Heart right ventricle (tissue), 16 donors: ENCODE data around the gene SRP68. TPM values are rescaled to one million over a fixed set of nuclear protein-coding genes. Genes with fewer than 3 reads are reported as not detected.

ENCODE experiments used
- ATAC-seq, 8 donors: fragments of 200-7000 bp; cut with Tn5 transposase; one replicate each; pipeline ENCODE4 v1.9.1; 2020; ENCODE audit warnings: mild to moderate bottlenecking in 8 of 8, moderate library complexity in 8 of 8, moderate number of reproducible peaks in 1 of 8
- DNase-seq, 2 donors: peaks; one replicate each; pipeline ENCODE4 v3.0.0-alpha.2; 2020
- H3K27ac ChIP-seq, 10 donors: fragments of 200-600 bp; sonication (generic) in 2 of 10; one replicate each; pipeline versions ENCODE4 v1.5.0 to v1.8.0; 2020 to 2022; ENCODE audit warnings: mild to moderate bottlenecking in 3 of 10
- H3K27me3 ChIP-seq, 7 donors: fragments of 200-600 bp; one replicate each; pipeline ENCODE4 v1.8.0; 2021 to 2022; ENCODE audit warnings: mild to moderate bottlenecking in 2 of 7
- H3K36me3 ChIP-seq, 9 donors: fragments of 200-600 bp; sonication (generic) in 1 of 9; one replicate each; pipeline versions ENCODE4 v1.5.0 to v1.8.0; 2020 to 2022; ENCODE audit warnings: mild to moderate bottlenecking in 2 of 9
- H3K4me1 ChIP-seq, 9 donors: fragments of 200-600 bp; sonication (generic) in 1 of 9; one replicate each; pipeline versions ENCODE4 v1.5.0 to v1.8.0; 2020 to 2022; ENCODE audit warnings: mild to moderate bottlenecking in 4 of 9
- H3K4me3 ChIP-seq, 10 donors: fragments of 200-600 bp; sonication (generic) in 2 of 10; one replicate each; pipeline versions ENCODE4 v1.5.0 to v1.8.0; 2020 to 2022; ENCODE audit warnings: mild to moderate bottlenecking in 7 of 10, moderate library complexity in 2 of 10
- H3K9me3 ChIP-seq, 11 donors: fragments of 200-600 bp in 10 of 11; sonication (generic) in 2 of 11; one replicate each; pipeline versions ENCODE4 v1.5.0 to v1.8.0; 2013 to 2022; ENCODE audit warnings: mild to moderate bottlenecking in 2 of 11, control low read depth in 1 of 11, moderate library complexity in 1 of 11
- CTCF ChIP-seq, 9 donors: fragments of 200-600 bp; sonication (generic) in 2 of 9; IDR thresholded peaks; one replicate each; pipeline versions ENCODE4 v1.5.0 to v1.8.0; 2021 to 2022; ENCODE audit warnings: antibody characterized with exemption in 9 of 9, mild to moderate bottlenecking in 5 of 9, moderate library complexity in 1 of 9
- WGBS, 2 donors: extraction: QIAGEN DNeasy Blood & Tissue Kit; methylation state at CpG; one replicate each; pipeline ENCODE4 v1.1.7; 2013; ENCODE audit warnings: inconsistent platforms in 1 of 2; 5-methylcytosine and 5-hydroxymethylcytosine counted together
- intact Hi-C, 10 donors: fragments of 100-400 bp; cut with DNase I; formaldehyde crosslinking; loops; one replicate each; pipeline versions ENCODE4 v1.11.1 to v1.14.2; 2022
- polyA plus RNA-seq, 2 donors: library from polyadenylated mRNA; stranded (reverse); fragments of 200-250 nt; gene quantifications; one replicate each; pipeline ENCODE4 v1.2.3, GENCODE V29; 2013
- total RNA-seq, 10 donors: library from RNA; stranded (reverse); fragmentation: NEBNext Ultra II Directional in 3 of 10; extraction: Animal tissue kit (Norgen Biotek cat#: 25700) in 3 of 10; gene quantifications; one replicate each; pipeline versions ENCODE4 v1.2.1 to v1.2.4, GENCODE V29; 2021 to 2023
- donor health status: Arrhythmogenic right ventricular cardiomyopathy.
- donor health status: ischemic (EF 13 %, LVEDD 7.1; RV severe dilation, severe dysfunction).
- donor health status: healthy with polysubstance abuse.
- donor health status: DM: no; HTN: yes; CAD: no.
- donor health status: DM: no; HTN: no; CAD: no.
- donor health status: ischemic (EF 25% LVEDD 6.9; RV normal size, moderate dysfunction).
- donor health status: ischemic (EF 25% LVEDD 5.7; RV mildly dilated, moderate dysfunction).
- donor health status: healthy.
- donor health status: DM: yes; HTN: yes; CAD: no.
- donor health status: Ischemic cardiomyopathy.
- donor health status: ischemic (EF 35%, LVEDD 5.7; RV mildly dilated, moderate dysfunction).
- donor health status: nonischemic (EF 11% LVEDD 7.7; RV severe dilation, severe dysfunction).
- donor health status: DM: yes; HTN: yes; CAD: no.
- donor health status: PGD.
- donor health status: ischemic (EF 29% LVEDD 5.4; RV normal size, mild dysfunction).
- donor health status: nonischemic (EF 23%, LVEDD 6.1; RV moderate dilation, normal function).

The SRP68 gene
- total and polyA plus RNA-seq, 12 donors = 26.2 to 69.7 (median 61.7) TPM

- Histone ChIP-seq H3K9me3 (no peaks in the 10 kb centered on the region), H3K4me1 (peaks cover 0 to 1% (median 0%) of the 10 kb centered on the region in 9 donors), H3K27ac (no peak overlapping the region), H3K27me3 (no peaks in the 10 kb centered on the region), H3K4me3 (no peak overlapping the region), H3K36me3 (peaks cover 0 to 97% (median 70%) of the 10 kb centered on the region in 9 donors)
- intact Hi-C loops = no loop called here
- TF ChIP-seq CTCF (IDR thresholded peaks at IDR 0.05) = no peak
- no peak for ATAC-seq
- no peak for DNase-seq
- 95 to 97% methylated on average over 9 of the region's 9 CpGs for WGBS, 2 donors
Measured at GRCh38 chr17:76086384-76086783, 14.1 kb upstream of the SRP68 start.

- H3K27me3 ChIP-seq = no peaks in the 10 kb centered on the region
- ATAC-seq = no peak
- intact Hi-C loops = no loop called here
- H3K4me1 ChIP-seq = no peaks in the 10 kb centered on the region
- no peak for TF ChIP-seq CTCF (IDR thresholded peaks at IDR 0.05)
- no peak overlapping the region for H3K4me3 ChIP-seq
- H3K36me3 ChIP-seq = peaks cover 0 to 92% (median 67%) of the 10 kb centered on the region in 9 donors
- WGBS, 2 donors = 92 to 94% methylated on average over 13 of the region's 13 CpGs
- no peak for DNase-seq
- no peaks in the 10 kb centered on the region for H3K9me3 ChIP-seq
- H3K27ac ChIP-seq = no peak overlapping the region
Measured at GRCh38 chr17:76085731-76086366, 13.5 kb upstream of the SRP68 start.

GRCh38 chr17:76085066-76085730 lies 12.9 kb upstream of the SRP68 start:
- H3K4me3 ChIP-seq = no peak overlapping the region
- H3K4me1 ChIP-seq = peaks cover 0 to 6% (median 2%) of the 10 kb centered on the region in 9 donors
- H3K27me3 ChIP-seq = peaks cover 0 to 6% (median 0%) of the 10 kb centered on the region in 7 donors
- no peaks in the 10 kb centered on the region for H3K9me3 ChIP-seq
- H3K27ac ChIP-seq = no peak overlapping the region
- WGBS, 2 donors = 83 to 88% methylated on average over 17 of the region's 17 CpGs
- ATAC-seq (no peak), DNase-seq (no peak)
- intact Hi-C loops = no loop called here
- TF ChIP-seq CTCF (IDR thresholded peaks at IDR 0.05) = no peak
- peaks cover 0 to 85% (median 61%) of the 10 kb centered on the region in 9 donors for H3K36me3 ChIP-seq

- Histone ChIP-seq H3K27me3 (peaks cover 0 to 21% (median 10%) of the 10 kb centered on the region in 7 donors), H3K27ac (no peak overlapping the region), H3K36me3 (peaks cover 0 to 70% (median 45%) of the 10 kb centered on the region in 9 donors), H3K4me3 (no peak overlapping the region), H3K9me3 (no peaks in the 10 kb centered on the region), H3K4me1 (peaks cover 0 to 22% (median 10%) of the 10 kb centered on the region in 9 donors)
- 83 to 88% methylated on average over 15 of the region's 15 CpGs for WGBS, 2 donors
- DNase-seq = no peak
- no peak for ATAC-seq
- intact Hi-C loops = no loop called here
- TF ChIP-seq CTCF (IDR thresholded peaks at IDR 0.05) = no peak
Measured at GRCh38 chr17:76083536-76084182, 11.3 kb upstream of the SRP68 start.
